Activated CD8-positive, alpha-beta T cell treated with anti-CD3 and anti-CD28 coated beads for 36 hours (primary cell): ENCODE measurements around the gene CCNJL. TPM values are rescaled to one million over a fixed set of nuclear protein-coding genes. Genes with fewer than 3 reads are reported as not detected.

Source experiments
- ATAC-seq: fragments of 200-7000 bp; cut with Tn5 transposase; one replicate; pipeline ENCODE4 v1.10.0; 2021; ENCODE audit warnings: mild to moderate bottlenecking, moderate library complexity
- CTCF ChIA-PET: fragments of 350-600 bp; sonication (Branson Sonifier 250); formaldehyde crosslinking; loops from one replicate; lab custom pipeline; 2021; ENCODE audit warnings: antibody characterized with exemption; lab: Charles Lee
- POLR2A ChIA-PET: fragments of 350-600 bp; sonication (Branson Sonifier 250); formaldehyde crosslinking; loops from one replicate; lab custom pipeline; 2021; ENCODE audit warnings: antibody characterized with exemption; lab: Charles Lee
- DNase-seq: peaks from one replicate; pipeline ENCODE4 v3.0.0-alpha.2; 2020
- H3K27ac Mint-ChIP-seq: one replicate; pipeline ENCODE4 v1.8.0; 2021; ENCODE audit warnings: mild to moderate bottlenecking, mixed read lengths
- H3K27me3 Mint-ChIP-seq: one replicate; pipeline ENCODE4 v1.8.0; 2021; ENCODE audit warnings: mixed read lengths
- H3K36me3 Mint-ChIP-seq: one replicate; pipeline ENCODE4 v1.8.0; 2021; ENCODE audit warnings: low read depth, mixed read lengths
- H3K4me1 Mint-ChIP-seq: one replicate; pipeline ENCODE4 v1.8.0; 2021; ENCODE audit warnings: low read depth, mixed read lengths
- H3K4me3 Mint-ChIP-seq: one replicate; pipeline ENCODE4 v1.8.0; 2021; ENCODE audit warnings: mild to moderate bottlenecking, moderate library complexity, mixed read lengths
- H3K9me3 Mint-ChIP-seq: one replicate; pipeline ENCODE4 v1.8.0; 2021; ENCODE audit warnings: mixed read lengths
- CTCF ChIP-seq: fragments of 200-600 bp; IDR thresholded peaks from one replicate; pipeline ENCODE4 v1.8.0; 2022; ENCODE audit warnings: antibody characterized with exemption, mild to moderate bottlenecking
- intact Hi-C: fragments of 100-400 bp; cut with micrococcal nuclease; formaldehyde crosslinking; loops from one replicate; pipeline ENCODE4 v1.10.0; 2022
- total RNA-seq, 2 experiments: library from RNA; stranded (reverse); gene quantifications; one replicate each; pipeline ENCODE4 v1.2.3, GENCODE V29; 2021

CCNJL gene
- total RNA-seq, 2 experiments from 2014 or later, result not detected

DNA sequence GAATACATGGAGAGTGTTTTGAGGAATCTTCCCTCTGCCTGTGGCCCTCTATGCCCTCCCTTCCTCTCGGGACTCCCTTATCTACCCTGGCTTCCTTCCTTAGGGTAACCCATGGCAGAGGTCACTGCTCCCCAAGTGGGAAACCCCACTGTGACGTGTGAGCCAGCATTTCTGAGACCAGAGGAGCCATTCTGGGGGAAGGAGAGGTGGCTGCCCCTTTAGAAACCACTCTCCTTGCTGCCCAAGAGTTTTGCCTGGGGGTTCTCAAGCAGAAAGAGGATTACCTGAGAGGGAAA lies 23.1 kb downstream of the CCNJL start:
- DNase-seq (no peak), ATAC-seq (no peak)
- no peak for TF ChIP-seq CTCF
- no peak overlapping the region for H3K4me3 Mint-ChIP-seq
- CTCF ChIA-PET, result no interaction called here
- no peaks in the 10 kb centered on the region for H3K4me1 Mint-ChIP-seq
- H3K36me3 Mint-ChIP-seq, result no peaks in the 10 kb centered on the region
- no peaks in the 10 kb centered on the region for H3K9me3 Mint-ChIP-seq
- H3K27ac Mint-ChIP-seq, result no peak overlapping the region
- intact Hi-C loops, result no loop called here
- no peaks in the 10 kb centered on the region for H3K27me3 Mint-ChIP-seq
- POLR2A ChIA-PET, result no interaction called here

DNA sequence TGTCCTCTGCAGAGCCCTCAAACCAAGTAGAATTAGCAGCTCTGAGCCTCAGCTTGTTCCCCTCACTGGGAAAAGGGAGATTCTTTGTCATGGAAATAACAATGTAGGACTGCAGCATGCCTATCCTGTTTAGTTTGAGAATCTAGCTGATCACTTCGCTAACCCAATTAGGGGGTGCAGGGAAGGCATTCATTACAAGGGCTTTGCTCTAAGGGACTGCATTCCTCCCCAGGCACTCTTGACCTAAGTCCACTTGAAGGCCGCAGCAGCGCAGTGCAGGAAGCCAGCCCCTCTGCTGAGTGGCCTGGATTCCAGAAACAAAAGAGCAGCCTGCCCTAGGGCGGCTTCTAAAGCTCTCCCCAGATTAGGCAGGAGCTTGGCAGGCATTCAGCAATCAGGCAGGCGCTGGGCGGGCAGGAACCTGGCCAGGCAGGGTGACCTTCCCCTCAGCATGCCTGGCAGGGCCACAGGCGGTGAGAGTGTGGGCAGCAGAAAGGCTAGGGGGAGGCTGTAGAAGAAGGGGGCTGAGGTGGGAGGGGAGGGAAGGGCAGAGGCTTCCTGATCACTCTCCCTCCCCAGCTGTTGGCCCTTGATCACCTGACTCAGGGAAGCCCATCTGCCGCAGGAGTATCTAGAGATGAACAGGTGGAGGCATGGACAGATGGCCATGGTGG lies 24.8 kb downstream of the CCNJL start:
- TF ChIP-seq CTCF, result no peak
- H3K9me3 Mint-ChIP-seq, result no peaks in the 10 kb centered on the region
- no peak for DNase-seq
- H3K27ac Mint-ChIP-seq, result no peak overlapping the region
- no peak overlapping the region for H3K4me3 Mint-ChIP-seq
- intact Hi-C loops, result no loop called here
- ATAC-seq, result no peak
- CTCF ChIA-PET, result no interaction called here
- POLR2A ChIA-PET, result no interaction called here
- H3K36me3 Mint-ChIP-seq, result no peaks in the 10 kb centered on the region
- H3K4me1 Mint-ChIP-seq, result no peaks in the 10 kb centered on the region
- H3K27me3 Mint-ChIP-seq, result no peaks in the 10 kb centered on the region

GRCh38 chr5:160286947-160287346 lies 25.4 kb downstream of the CCNJL start:
- intact Hi-C loops, result no loop called here
- H3K9me3 Mint-ChIP-seq, result no peaks in the 10 kb centered on the region
- no peaks in the 10 kb centered on the region for H3K4me1 Mint-ChIP-seq
- TF ChIP-seq CTCF, result no peak
- H3K36me3 Mint-ChIP-seq, result no peaks in the 10 kb centered on the region
- ATAC-seq (no peak), DNase-seq (no peak)
- no peaks in the 10 kb centered on the region for H3K27me3 Mint-ChIP-seq
- ChIA-PET CTCF (no interaction called here), POLR2A (no interaction called here)
- no peak overlapping the region for H3K4me3 Mint-ChIP-seq
- H3K27ac Mint-ChIP-seq, result no peak overlapping the region

DNA sequence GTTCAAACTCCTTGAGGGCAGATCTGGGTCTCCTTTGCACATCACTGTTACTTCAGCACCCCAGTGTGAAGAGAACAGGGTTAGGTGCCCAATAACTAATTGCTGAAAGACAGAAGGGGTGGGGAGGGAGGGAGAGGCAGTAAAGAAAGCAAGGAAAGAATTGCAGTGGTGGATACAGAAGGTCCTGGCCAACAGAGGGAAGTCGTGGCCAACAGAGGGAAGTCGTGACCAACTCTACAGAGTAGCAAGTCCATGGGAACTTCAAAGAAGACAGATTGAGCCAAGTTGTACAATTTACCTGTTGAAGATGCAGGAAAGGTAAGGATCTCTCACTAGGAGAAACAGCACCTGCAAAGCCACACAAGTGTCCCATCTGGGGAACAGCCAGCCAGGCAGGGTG lies 27.0 kb downstream of the CCNJL start:
- no peaks in the 10 kb centered on the region for H3K27me3 Mint-ChIP-seq
- H3K4me3 Mint-ChIP-seq, result no peak overlapping the region
- no peaks in the 10 kb centered on the region for H3K36me3 Mint-ChIP-seq
- ChIA-PET POLR2A (interaction anchor here (0.8 kb wide), 1 partner anchor 13 kb away, joined by 4 read pairs; no protein-coding TSS in a partner anchor), CTCF (interaction anchor here (0.7 to 1.2 kb wide), 4 partner anchors 11 to 87 kb away, joined by 3 to 4 read pairs (median 4); no protein-coding TSS in a partner anchor)
- no peaks in the 10 kb centered on the region for H3K4me1 Mint-ChIP-seq
- ATAC-seq (no peak), DNase-seq (no peak)
- no peak overlapping the region for H3K27ac Mint-ChIP-seq
- no peak for TF ChIP-seq CTCF
- no peaks in the 10 kb centered on the region for H3K9me3 Mint-ChIP-seq
- intact Hi-C loops, result no loop called here

- no peak overlapping the region for H3K4me3 Mint-ChIP-seq
- DNase-seq (no peak), ATAC-seq (no peak)
- H3K4me1 Mint-ChIP-seq, result no peaks in the 10 kb centered on the region
- H3K27ac Mint-ChIP-seq, result no peak overlapping the region
- no peaks in the 10 kb centered on the region for H3K36me3 Mint-ChIP-seq
- no peaks in the 10 kb centered on the region for H3K9me3 Mint-ChIP-seq
- TF ChIP-seq CTCF, result no peak
- intact Hi-C loops, result no loop called here
- POLR2A ChIA-PET, result interaction anchor here (0.8 kb wide), 1 partner anchor 14 kb away, joined by 4 read pairs; no protein-coding TSS in a partner anchor
- H3K27me3 Mint-ChIP-seq, result no peaks in the 10 kb centered on the region
- CTCF ChIA-PET, result interaction anchor here (0.7 to 1.2 kb wide), 4 partner anchors 12 to 86 kb away, joined by 3 to 4 read pairs (median 4); no protein-coding TSS in a partner anchor
These were observed 28.0 kb downstream of the CCNJL start for GRCh38 chr5:160284291-160284873.
